Measurements from ENCODE around the gene POLR3A. TPM values are rescaled to one million over a fixed set of nuclear protein-coding genes. Genes with fewer than 3 reads are reported as not detected.

The POLR3A gene
- total RNA-seq, 2 donors from 2014 or later = 28.2 to 28.6 TPM

- TF ChIP-seq CTCF (conservative IDR thresholded peaks at IDR 0.05) = no peak
- no peak overlapping the region for H3K4me3 Mint-ChIP-seq
- peaks cover 10% of the 10 kb centered on the region for H3K9me3 ChIP-seq (ENCODE audit: control insufficient read depth, low read length)
Observed at GRCh38 chr10:78072504-78072903, 43.2 kb upstream of the POLR3A start.

GRCh38 chr10:78071857-78072179, 42.5 kb upstream of the POLR3A start:
- no peak overlapping the region for H3K27ac Mint-ChIP-seq
- no peak overlapping the region for H3K27ac ChIP-seq (ENCODE audit: low read depth, low read length)
- H3K36me3 ChIP-seq (ENCODE audit: control insufficient read depth, insufficient read depth, low read length) = no peaks in the 10 kb centered on the region
- no peak overlapping the region for H3K9ac ChIP-seq (ENCODE audit: extremely low read depth, low read length, poor library complexity, severe bottlenecking)
- H3K9me3 ChIP-seq (ENCODE audit: control insufficient read depth, low read length) = peaks cover 6% of the 10 kb centered on the region
- no peaks in the 10 kb centered on the region for H3K4me1 ChIP-seq (ENCODE audit: control insufficient read depth, insufficient read depth, low read length)
- TF ChIP-seq CTCF (conservative IDR thresholded peaks at IDR 0.05) = no peak
- no peaks in the 10 kb centered on the region for H3K27me3 Mint-ChIP-seq (ENCODE audit: insufficient read depth)
- H3K4me1 Mint-ChIP-seq = no peaks in the 10 kb centered on the region
- peaks cover 7% of the 10 kb centered on the region for H3K36me3 Mint-ChIP-seq (ENCODE audit: low read depth)
- no peaks in the 10 kb centered on the region for H3K27me3 ChIP-seq (ENCODE audit: control insufficient read depth, insufficient read depth, low read length, poor library complexity, severe bottlenecking)
- peaks cover 31% of the 10 kb centered on the region for H3K9me3 Mint-ChIP-seq
- WGBS, 2 experiments (ENCODE audit: insufficient coverage in 1 of 2, insufficient read length in 1 of 2) = 88 to 93% methylated on average over 4 of the region's 4 CpGs
- no peak overlapping the region for H3K4me3 Mint-ChIP-seq
- H3K4me3 ChIP-seq (ENCODE audit: low read length) = no peak overlapping the region
- DNase-seq = no peak

More at GRCh38 chr10:78072504-78072903, 43.2 kb upstream of the POLR3A start:
- Histone ChIP-seq H3K9ac (ENCODE audit: extremely low read depth, low read length, poor library complexity, severe bottlenecking) (no peak overlapping the region), H3K36me3 (ENCODE audit: control insufficient read depth, insufficient read depth, low read length) (no peaks in the 10 kb centered on the region), H3K4me3 (ENCODE audit: low read length) (no peak overlapping the region), H3K4me1 (ENCODE audit: control insufficient read depth, insufficient read depth, low read length) (no peaks in the 10 kb centered on the region), H3K27ac (ENCODE audit: low read depth, low read length) (no peak overlapping the region), H3K27me3 (ENCODE audit: control insufficient read depth, insufficient read depth, low read length, poor library complexity, severe bottlenecking) (no peaks in the 10 kb centered on the region)
- Mint-ChIP-seq H3K9me3 (peaks cover 38% of the 10 kb centered on the region), H3K27me3 (ENCODE audit: insufficient read depth) (no peaks in the 10 kb centered on the region), H3K4me1 (no peaks in the 10 kb centered on the region), H3K36me3 (ENCODE audit: low read depth) (peaks cover 7% of the 10 kb centered on the region), H3K27ac (no peak overlapping the region)
- no peak for DNase-seq

GRCh38 chr10:78071140-78071856, 42.0 kb upstream of the POLR3A start:
- H3K4me3 ChIP-seq (ENCODE audit: low read length) = no peak overlapping the region
- H3K4me1 ChIP-seq (ENCODE audit: control insufficient read depth, insufficient read depth, low read length) = no peaks in the 10 kb centered on the region
- H3K36me3 ChIP-seq (ENCODE audit: control insufficient read depth, insufficient read depth, low read length) = no peaks in the 10 kb centered on the region
- no peak overlapping the region for H3K9ac ChIP-seq (ENCODE audit: extremely low read depth, low read length, poor library complexity, severe bottlenecking)
- H3K27ac Mint-ChIP-seq = no peak overlapping the region
- no peaks in the 10 kb centered on the region for H3K27me3 ChIP-seq (ENCODE audit: control insufficient read depth, insufficient read depth, low read length, poor library complexity, severe bottlenecking)
- H3K27ac ChIP-seq (ENCODE audit: low read depth, low read length) = no peak overlapping the region
- no peaks in the 10 kb centered on the region for H3K27me3 Mint-ChIP-seq (ENCODE audit: insufficient read depth)
- peaks cover 4% of the 10 kb centered on the region for H3K9me3 ChIP-seq (ENCODE audit: control insufficient read depth, low read length)
- 86 to 91% methylated on average over 1 to 4 of the region's 4 CpGs for WGBS, 2 experiments (ENCODE audit: insufficient coverage in 1 of 2, insufficient read length in 1 of 2)
- peaks cover 28% of the 10 kb centered on the region for H3K9me3 Mint-ChIP-seq
- H3K4me1 Mint-ChIP-seq = no peaks in the 10 kb centered on the region
- no peak overlapping the region for H3K4me3 Mint-ChIP-seq
- peaks cover 7% of the 10 kb centered on the region for H3K36me3 Mint-ChIP-seq (ENCODE audit: low read depth)
- TF ChIP-seq CTCF (conservative IDR thresholded peaks at IDR 0.05) = no peak
- no peak for DNase-seq
